ENCODE results near the gene PNN.

- TF ChIP-seq CTCF (IDR thresholded peaks at IDR 0.05): no peak
- TF ChIP-seq POLR2AphosphoS5 (IDR thresholded peaks at IDR 0.05; ENCODE audit: insufficient read depth in 1 of 2, low read depth in 1 of 2): no peak
- no peak for TF ChIP-seq POLR2A (IDR thresholded peaks at IDR 0.05)
Observed at GRCh38 chr14:39138440-39138839, 36.6 kb upstream of the PNN start.
